ENCODE results near the gene TUBA1B.

DNA sequence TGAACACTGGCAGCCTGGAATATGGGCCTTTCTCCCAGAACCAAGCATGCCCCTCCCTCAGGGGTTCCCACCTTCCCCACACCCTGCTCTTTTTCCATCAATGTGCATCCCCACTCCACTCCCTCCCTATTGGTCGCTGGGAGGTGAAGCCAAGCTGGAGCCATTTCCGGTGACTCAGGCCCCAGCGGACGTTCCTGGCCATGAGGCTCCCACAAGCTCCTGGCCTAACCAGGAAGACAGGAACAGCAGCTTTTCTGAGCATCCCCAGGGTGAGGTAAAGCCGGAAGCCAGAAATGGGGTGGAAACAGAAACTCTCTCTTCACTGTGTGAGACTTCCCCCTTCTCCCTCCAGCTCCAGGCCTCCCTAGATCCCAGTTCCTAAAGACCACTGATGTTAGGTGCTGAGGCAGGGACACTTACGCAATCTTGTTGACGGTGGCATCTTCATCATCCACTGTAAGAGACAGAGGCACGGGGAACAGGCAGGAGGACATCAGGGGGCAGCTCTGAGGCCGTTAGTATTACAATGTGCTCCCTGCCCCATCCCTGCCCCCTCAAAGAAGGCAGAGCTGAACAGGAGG is 25.6 kb downstream of the TUBA1B start:
- TF ChIP-seq SP2 (IDR thresholded peaks at IDR 0.05; ENCODE audit: low read length) (no peak), FOSL1 (IDR thresholded peaks at IDR 0.05; ENCODE audit: insufficient read depth, low read depth, low read length) (no peak), JUN (IDR thresholded peaks at IDR 0.05; ENCODE audit: low read depth, low read length) (no peak), SIN3A (conservative IDR thresholded peaks at IDR 0.05 in 1 of 2, IDR thresholded peaks at IDR 0.05 in 1 of 2; ENCODE audit: low read depth in 1 of 2, low read length in 2 of 2) (no peak), POLR2AphosphoS5 (IDR thresholded peaks at IDR 0.05; ENCODE audit: low read depth, low read length) (no peak), YY1 (IDR thresholded peaks at IDR 0.05; ENCODE audit: low read depth, low read length) (no peak)
- TF ChIP-seq, protein P1, sequence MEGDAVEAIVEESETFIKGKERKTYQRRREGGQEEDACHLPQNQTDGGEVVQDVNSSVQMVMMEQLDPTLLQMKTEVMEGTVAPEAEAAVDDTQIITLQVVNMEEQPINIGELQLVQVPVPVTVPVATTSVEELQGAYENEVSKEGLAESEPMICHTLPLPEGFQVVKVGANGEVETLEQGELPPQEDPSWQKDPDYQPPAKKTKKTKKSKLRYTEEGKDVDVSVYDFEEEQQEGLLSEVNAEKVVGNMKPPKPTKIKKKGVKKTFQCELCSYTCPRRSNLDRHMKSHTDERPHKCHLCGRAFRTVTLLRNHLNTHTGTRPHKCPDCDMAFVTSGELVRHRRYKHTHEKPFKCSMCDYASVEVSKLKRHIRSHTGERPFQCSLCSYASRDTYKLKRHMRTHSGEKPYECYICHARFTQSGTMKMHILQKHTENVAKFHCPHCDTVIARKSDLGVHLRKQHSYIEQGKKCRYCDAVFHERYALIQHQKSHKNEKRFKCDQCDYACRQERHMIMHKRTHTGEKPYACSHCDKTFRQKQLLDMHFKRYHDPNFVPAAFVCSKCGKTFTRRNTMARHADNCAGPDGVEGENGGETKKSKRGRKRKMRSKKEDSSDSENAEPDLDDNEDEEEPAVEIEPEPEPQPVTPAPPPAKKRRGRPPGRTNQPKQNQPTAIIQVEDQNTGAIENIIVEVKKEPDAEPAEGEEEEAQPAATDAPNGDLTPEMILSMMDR (IDR thresholded peaks at IDR 0.05; ENCODE audit: control extremely low read depth in 1 of 3, insufficient read depth in 1 of 3, low read depth in 1 of 3, low read length in 3 of 3), result no peak
